Neuron (in vitro differentiated cells): Measurements from ENCODE around the gene LBR.

Source experiments
- H2AFZ ChIP-seq: one replicate; pipeline ENCODE4 v1.6.1; 2013; ENCODE audit warnings: low read depth, mild to moderate bottlenecking, inconsistent platforms, low read length, moderate library complexity
- H3K27me3 ChIP-seq: one replicate; pipeline ENCODE4 v1.6.1; 2013; ENCODE audit warnings: low read length; ENCODE audit not compliant: insufficient read depth
- H3K36me3 ChIP-seq: one replicate; pipeline ENCODE4 v1.6.1; 2013; ENCODE audit warnings: low read length; ENCODE audit not compliant: insufficient read depth
- H3K4me1 ChIP-seq: one replicate; pipeline ENCODE4 v1.6.1; 2013; ENCODE audit warnings: low read length; ENCODE audit not compliant: insufficient read depth
- H3K4me3 ChIP-seq: 2 replicates; pipeline ENCODE4 v1.5.1; 2013; ENCODE audit warnings: mild to moderate bottlenecking, low read length, moderate library complexity
- H3K9me3 ChIP-seq: one replicate; pipeline ENCODE4 v1.6.1; 2013; ENCODE audit warnings: low read length

Gene LBR

GRCh38 chr1:225460021-225460736, 32.3 kb upstream of the LBR start:
- Histone ChIP-seq H2AFZ (no peak overlapping the region), H3K27me3 (no peaks in the 10 kb centered on the region), H3K9me3 (no peaks in the 10 kb centered on the region), H3K4me1 (peaks cover 18% of the 10 kb centered on the region), H3K4me3 (no peak overlapping the region), H3K36me3 (no peaks in the 10 kb centered on the region)

- Histone ChIP-seq H3K27me3 (no peaks in the 10 kb centered on the region), H3K4me3 (no peak overlapping the region), H2AFZ (no peak overlapping the region), H3K4me1 (peaks cover 9% of the 10 kb centered on the region), H3K9me3 (no peaks in the 10 kb centered on the region), H3K36me3 (no peaks in the 10 kb centered on the region)
These were observed 30.4 kb upstream of the LBR start for GRCh38 chr1:225458222-225458631.

- Histone ChIP-seq H3K9me3 (no peaks in the 10 kb centered on the region), H3K4me1 (peaks cover 6% of the 10 kb centered on the region), H3K27me3 (no peaks in the 10 kb centered on the region), H3K4me3 (no peak overlapping the region), H3K36me3 (no peaks in the 10 kb centered on the region), H2AFZ (no peak overlapping the region)
These were observed 26.9 kb upstream of the LBR start for GRCh38 chr1:225454733-225455132.

- Histone ChIP-seq H3K4me3 (no peak overlapping the region), H3K27me3 (no peaks in the 10 kb centered on the region), H3K9me3 (no peaks in the 10 kb centered on the region), H2AFZ (no peak overlapping the region), H3K36me3 (no peaks in the 10 kb centered on the region), H3K4me1 (peaks cover 6% of the 10 kb centered on the region)
These were observed 26.2 kb upstream of the LBR start for GRCh38 chr1:225453797-225454648.

- Histone ChIP-seq H3K27me3 (no peaks in the 10 kb centered on the region), H3K36me3 (no peaks in the 10 kb centered on the region), H3K9me3 (no peaks in the 10 kb centered on the region), H3K4me1 (peaks cover 6% of the 10 kb centered on the region), H3K4me3 (no peak overlapping the region), H2AFZ (no peak overlapping the region)
These were observed 24.1 kb upstream of the LBR start for GRCh38 chr1:225451840-225452515.

GRCh38 chr1:225451340-225451739, 23.5 kb upstream of the LBR start:
- H3K9me3 ChIP-seq: no peaks in the 10 kb centered on the region
- H3K4me1 ChIP-seq: peaks cover 6% of the 10 kb centered on the region
- H2AFZ ChIP-seq: no peak overlapping the region
- no peaks in the 10 kb centered on the region for H3K27me3 ChIP-seq
- no peaks in the 10 kb centered on the region for H3K36me3 ChIP-seq
- H3K4me3 ChIP-seq: no peak overlapping the region

- H3K4me3 ChIP-seq: no peak overlapping the region
These were observed 22.8 kb upstream of the LBR start for GRCh38 chr1:225450491-225451191.

GRCh38 chr1:225449774-225450173, 21.9 kb upstream of the LBR start:
- no peaks in the 10 kb centered on the region for H3K36me3 ChIP-seq
- H3K27me3 ChIP-seq: no peaks in the 10 kb centered on the region

More at GRCh38 chr1:225450491-225451191, 22.8 kb upstream of the LBR start:
- Histone ChIP-seq H3K9me3 (no peaks in the 10 kb centered on the region), H3K4me1 (peaks cover 6% of the 10 kb centered on the region), H3K36me3 (no peaks in the 10 kb centered on the region), H2AFZ (no peak overlapping the region), H3K27me3 (no peaks in the 10 kb centered on the region)

GRCh38 chr1:225449261-225449660, 21.4 kb upstream of the LBR start:
- Histone ChIP-seq H3K4me3 (no peak overlapping the region), H3K4me1 (peaks cover 1% of the 10 kb centered on the region), H2AFZ (no peak overlapping the region), H3K36me3 (no peaks in the 10 kb centered on the region), H3K9me3 (no peaks in the 10 kb centered on the region), H3K27me3 (no peaks in the 10 kb centered on the region)

More at GRCh38 chr1:225449774-225450173, 21.9 kb upstream of the LBR start:
- H3K4me1 ChIP-seq: peaks cover 6% of the 10 kb centered on the region
- no peaks in the 10 kb centered on the region for H3K9me3 ChIP-seq
- H2AFZ ChIP-seq: no peak overlapping the region
- no peak overlapping the region for H3K4me3 ChIP-seq

GRCh38 chr1:225448146-225448805, 20.4 kb upstream of the LBR start:
- H3K4me1 ChIP-seq: no peaks in the 10 kb centered on the region
- H3K36me3 ChIP-seq: no peaks in the 10 kb centered on the region
- no peaks in the 10 kb centered on the region for H3K9me3 ChIP-seq
- no peak overlapping the region for H2AFZ ChIP-seq
- H3K27me3 ChIP-seq: no peaks in the 10 kb centered on the region
- H3K4me3 ChIP-seq: no peak overlapping the region

- H3K9me3 ChIP-seq: no peaks in the 10 kb centered on the region
- no peaks in the 10 kb centered on the region for H3K4me1 ChIP-seq
These were observed 19.8 kb upstream of the LBR start for GRCh38 chr1:225447650-225448089.

GRCh38 chr1:225446981-225447615, 19.3 kb upstream of the LBR start:
- Histone ChIP-seq H3K27me3 (no peaks in the 10 kb centered on the region), H3K36me3 (no peaks in the 10 kb centered on the region), H3K9me3 (no peaks in the 10 kb centered on the region), H2AFZ (no peak overlapping the region), H3K4me1 (no peaks in the 10 kb centered on the region), H3K4me3 (no peak overlapping the region)

More at GRCh38 chr1:225447650-225448089, 19.8 kb upstream of the LBR start:
- Histone ChIP-seq H3K4me3 (no peak overlapping the region), H2AFZ (no peak overlapping the region), H3K27me3 (no peaks in the 10 kb centered on the region), H3K36me3 (no peaks in the 10 kb centered on the region)
